Kidney glomerular epithelial cell (primary cell): Measurements from ENCODE around the gene OPA3.

Experiments
- DNase-seq: peaks from one replicate; lab custom pipeline; 2025; lab: John Stamatoyannopoulos, UW

Gene OPA3

DNA sequence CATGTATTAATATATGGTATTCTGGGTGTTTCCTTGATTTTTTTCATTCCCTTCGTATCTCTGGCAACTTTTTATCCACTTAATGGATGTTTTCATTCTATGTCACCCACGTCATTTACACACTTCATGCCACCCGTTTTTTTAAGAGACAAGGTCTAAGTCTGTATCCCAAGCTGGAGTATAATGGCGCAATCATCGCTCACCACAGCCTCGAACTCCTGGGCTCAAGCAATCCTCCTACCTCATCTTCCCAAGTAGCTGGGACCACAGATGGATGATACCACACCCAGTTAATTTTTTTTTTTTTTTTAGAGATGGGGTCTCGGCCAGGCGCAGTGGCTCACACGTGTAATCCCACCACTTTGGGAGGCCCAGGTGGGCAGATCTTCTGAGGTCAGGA, 80.7 kb downstream of the OPA3 start:
- no peak for DNase-seq

DNA sequence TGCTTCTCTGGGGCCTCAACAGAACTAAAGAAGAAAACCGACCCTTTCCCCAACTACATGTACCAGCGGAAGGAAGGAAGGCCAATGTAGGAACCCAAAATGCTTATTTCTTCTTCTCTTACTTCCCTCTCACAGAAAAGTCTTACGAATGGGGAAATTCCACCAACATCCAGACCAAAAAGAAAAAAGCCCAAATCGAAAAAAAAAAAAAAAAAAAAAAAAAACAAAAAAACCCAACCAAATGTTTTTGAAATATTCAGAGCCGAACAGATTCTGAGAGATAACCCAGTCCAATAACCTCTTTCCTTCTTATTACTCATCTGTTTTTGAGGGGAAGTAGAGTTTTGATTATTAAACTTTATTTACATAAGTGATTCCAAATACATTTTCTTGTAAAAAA, 82.5 kb downstream of the OPA3 start:
- DNase-seq = no peak

DNA sequence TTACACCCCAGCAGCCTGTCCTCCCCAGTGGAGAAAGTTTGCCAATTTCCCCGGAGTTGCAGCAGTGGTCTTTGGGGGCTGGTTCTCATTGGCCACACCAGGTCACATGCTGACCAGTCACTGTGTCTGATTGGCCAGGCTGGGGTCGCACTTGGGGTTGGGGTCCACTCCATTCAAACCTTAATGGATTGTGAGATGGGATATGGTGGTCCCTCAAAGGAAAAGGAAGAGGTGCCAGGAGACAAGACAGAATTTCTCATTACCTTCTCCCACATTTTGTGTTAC, 82.9 kb downstream of the OPA3 start:
- DNase-seq = no peak

DNA sequence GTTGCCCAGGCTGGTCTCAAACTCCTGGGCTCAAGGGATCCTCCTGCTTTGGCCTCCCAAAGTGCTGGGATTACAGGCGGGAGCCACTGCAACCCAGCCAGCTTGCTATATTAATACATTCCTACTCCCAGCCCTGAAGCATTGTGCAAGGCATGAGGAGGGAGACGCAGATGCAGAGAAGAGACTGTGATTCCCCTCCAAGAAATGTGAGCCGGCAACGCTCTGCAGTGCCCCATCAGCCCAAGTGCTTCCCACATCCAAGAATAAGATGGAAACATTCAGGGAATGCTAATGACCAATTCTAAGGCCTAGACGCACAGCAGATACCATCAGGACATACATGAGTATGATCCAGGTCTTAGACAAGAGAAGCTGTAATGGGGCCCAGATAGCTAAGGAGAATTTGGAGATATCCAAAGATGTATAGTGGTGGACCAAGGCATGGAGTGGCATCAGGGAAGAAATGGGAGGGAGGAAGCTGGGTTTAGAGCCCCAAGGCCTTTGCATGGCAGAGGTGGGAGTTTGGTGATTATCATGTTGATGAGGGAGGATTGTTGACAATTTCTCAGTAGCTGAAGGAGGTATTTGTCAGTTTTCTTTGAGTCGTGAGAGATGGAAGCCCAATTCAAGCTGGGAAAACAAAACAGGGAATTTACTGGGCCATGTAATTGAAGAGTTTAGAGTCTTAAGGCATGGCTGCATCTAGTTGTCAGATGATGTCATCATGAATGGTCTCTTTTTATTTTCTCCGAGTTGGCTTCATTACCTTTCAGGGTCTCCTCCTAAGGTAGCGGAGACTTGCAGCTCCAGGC, 83.5 kb downstream of the OPA3 start:
- DNase-seq = no peak

DNA sequence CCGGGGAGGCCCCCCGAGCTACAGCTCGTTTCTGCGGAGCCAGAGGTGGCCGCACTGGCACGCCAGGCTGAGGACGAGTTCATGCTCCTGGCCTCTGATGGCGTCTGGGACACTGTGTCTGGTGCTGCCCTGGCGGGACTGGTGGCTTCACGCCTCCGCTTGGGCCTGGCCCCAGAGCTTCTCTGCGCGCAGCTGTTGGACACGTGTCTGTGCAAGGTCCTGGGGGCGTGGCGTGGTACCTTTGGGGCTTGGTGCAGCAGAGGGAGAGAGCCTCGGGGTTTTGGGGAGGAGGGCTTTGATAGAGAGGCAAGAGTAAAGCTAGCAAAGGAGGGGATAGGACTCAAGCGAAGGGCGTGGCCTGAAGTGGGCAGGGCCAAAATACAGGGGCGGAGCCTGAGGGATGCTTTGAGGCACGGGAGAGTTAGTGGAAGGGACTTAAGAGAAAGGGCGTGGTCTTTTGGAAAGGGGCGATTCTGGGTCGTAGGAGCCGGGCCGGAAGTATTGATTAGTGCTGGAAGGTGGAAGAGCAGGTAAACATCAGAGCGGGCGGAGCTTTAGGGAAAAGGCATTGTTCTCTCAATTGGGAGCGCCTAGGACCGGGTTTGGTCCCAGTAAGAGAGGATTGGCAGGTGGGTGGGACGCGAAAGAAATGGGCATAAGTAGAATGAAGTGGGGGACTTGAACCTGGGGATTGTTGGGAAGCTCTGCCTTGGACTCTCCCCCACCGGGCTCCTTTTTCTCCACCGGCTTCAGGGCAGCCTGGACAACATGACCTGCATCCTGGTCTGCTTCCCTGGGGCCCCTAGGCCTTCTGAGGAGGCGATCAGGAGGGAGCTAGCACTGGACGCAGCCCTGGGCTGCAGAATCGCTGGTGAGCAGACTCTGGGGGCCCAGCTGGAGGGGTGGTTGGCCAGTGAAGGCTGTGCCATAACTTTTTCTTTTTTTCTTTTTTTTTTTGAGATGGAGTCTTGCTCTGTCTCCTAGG, 85.1 kb downstream of the OPA3 start:
- DNase-seq = no peak

DNA sequence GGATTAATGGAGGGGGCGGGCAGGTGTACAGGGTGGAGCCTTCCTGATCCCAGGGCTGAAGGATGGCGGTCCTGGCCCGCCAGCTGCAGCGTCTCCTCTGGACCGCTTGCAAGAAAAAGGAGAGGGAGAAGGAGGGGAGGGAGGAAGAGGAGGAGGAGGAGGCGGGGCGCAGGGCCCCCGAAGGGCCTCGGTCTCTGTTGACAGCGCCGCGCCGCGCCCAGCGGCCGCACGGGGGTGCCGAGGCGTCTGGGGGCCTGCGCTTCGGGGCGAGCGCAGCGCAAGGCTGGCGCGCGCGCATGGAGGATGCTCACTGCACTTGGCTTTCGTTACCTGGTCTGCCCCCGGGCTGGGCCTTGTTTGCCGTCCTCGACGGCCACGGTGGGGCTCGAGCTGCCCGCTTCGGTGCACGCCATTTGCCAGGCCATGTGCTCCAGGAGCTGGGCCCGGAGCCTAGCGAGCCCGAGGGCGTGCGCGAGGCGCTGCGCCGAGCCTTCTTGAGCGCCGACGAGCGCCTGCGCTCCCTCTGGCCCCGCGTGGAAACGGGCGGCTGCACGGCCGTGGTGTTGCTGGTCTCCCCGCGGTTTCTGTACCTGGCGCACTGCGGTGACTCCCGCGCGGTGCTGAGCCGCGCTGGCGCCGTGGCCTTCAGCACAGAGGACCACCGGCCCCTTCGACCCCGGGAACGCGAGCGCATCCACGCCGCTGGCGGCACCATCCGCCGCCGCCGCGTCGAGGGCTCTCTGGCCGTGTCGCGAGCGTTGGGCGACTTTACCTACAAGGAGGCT, 86.0 kb downstream of the OPA3 start, which contains the start of gene PPM1N:
Gene PPM1N, plus strand, starts transcription at position 33 of the 785 bp plus-strand sequence. Its CDS starts 30 bp downstream, at position 63.
- no peak for DNase-seq

DNA sequence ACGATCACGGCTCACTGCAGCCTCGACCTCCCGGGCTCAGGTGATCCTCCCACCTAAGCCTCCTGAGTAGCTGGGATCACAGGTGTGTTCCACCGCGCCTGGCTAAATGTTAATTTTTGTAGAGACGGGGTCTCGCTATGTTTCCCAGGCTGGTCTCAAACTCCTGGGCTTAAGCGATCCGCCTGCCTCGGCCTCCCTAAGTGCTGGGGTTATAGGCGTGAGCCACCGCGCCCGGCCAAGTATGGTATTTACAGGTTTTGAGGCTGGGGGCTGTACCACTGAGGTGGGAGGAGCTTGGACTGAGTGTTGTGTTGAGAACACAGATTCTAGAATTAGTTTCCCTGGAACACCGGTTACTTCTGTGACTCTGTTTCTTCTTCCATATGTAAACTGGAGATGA, 86.8 kb downstream of the OPA3 start:
- DNase-seq = no peak

DNA sequence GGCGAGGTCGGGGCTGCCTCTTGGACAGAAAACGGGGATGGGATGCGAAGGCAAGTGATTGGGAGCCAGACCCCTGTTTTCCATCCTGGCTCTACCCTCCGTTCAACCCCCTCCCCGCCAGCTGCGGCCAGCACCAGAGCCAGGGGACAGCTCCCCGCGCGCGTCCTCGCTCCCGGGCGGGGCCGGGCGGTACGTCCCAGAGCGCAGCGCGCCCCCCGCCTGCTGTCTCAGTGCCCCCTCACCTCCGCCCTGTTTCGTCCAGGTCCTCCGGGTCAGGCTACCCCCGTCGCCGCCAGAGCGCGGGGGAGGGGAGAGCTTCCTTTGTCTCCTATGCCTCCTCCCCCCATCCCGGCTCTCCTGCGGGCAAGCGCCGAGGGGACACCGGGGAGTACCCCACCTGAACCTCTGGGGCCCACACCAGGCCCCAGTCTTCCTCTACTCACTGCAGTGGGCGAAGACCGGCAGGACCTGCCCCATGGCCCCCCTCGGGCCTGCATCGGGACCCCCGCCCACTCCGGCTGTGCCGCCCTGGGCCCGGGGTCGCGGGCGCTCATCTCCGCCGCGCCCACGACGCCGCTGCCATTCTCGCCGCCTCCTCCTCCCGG, 88.2 kb downstream of the OPA3 start:
- DNase-seq = no peak

DNA sequence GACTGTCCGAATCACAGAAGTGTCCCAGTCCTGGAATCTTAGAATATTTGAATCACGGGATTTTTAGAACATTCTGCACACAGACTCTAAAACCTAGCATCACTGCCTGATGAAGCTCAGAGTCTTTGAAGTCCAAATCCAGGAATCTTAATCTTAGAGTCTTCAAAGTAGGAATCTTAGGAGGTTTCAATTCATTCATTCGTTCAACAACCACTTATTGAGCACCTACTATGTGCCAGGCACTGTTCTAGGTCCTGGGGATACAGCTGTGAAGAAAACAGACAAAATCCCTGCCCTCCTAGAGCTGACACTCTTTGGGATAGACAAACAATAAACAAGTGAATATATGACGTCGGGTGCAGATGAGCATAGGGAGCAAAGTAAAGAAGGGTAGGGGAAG, 89.4 kb downstream of the OPA3 start:
- DNase-seq = no peak

DNA sequence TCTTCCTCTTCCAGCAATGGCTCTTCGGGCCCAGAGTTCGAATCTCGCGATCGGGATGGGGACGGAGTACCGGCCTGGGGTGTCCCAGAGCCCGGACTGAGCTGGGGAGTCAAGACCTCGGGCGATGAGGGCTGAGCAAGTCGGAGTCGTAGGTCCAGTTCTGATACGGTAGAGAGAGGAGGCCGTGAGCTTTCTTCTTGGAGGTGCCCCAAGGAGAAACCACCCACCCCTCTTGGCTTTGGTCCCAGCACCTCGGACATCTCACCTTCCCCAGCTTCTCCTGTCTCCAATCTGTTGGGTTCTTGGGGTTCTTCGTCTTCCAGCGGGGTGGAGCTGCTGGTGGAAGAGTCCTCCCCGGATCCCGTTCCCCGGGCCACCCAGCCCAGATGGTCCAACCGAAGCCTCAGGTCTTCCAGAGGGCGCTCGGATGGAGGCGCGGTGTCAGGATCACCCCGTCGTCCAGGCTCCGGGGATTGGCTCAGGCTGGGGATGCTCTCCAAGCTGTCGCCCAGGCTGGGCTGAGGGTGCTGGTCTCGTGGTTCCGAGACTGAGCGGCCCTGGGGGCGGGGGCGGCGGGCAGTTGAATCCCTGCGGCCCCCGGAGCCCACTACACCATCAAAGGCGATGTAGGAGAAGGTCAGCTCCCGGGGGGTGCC, 90.2 kb downstream of the OPA3 start:
- no peak for DNase-seq

DNA sequence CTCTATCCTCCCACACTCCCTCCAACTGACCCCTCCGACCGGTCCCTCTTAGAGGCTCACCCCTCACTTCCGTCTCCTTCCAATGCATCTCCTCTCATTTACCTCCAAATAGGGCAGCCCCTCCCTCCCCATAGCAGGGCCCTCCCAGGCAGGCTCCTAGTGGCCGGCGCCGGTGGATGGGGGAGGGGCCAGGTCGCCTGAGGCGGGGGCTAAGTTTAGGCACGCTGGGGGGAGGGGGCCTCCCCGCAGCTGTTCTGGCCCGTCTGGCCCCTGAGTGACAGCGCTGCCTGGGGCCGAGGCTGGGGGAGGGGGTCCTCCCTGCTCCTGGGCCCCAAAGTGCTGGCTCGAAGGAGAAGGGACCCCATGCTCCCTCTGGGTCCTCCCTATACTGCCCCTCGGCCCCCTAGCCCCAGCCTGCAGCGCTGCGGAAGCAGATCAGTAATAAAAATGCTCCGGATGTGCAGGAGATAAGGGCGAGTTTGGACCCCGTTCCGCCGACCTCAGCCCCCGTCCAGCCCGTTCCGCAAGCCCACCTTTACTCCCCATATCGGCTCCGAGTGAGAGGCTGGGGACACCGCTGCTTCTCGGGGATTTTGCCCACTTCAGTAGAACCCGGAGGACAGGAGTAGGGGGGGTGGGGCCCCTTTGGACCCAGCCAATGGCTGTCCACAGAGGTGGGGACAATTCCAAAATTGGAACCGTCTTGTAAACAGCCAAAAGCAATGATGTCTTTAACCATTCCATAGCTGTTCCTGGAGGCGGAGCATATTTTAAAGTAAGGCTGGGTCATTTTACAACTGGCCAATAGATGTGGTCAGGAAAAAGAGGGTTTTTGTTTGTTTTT, 91.8 kb downstream of the OPA3 start:
- no peak for DNase-seq

DNA sequence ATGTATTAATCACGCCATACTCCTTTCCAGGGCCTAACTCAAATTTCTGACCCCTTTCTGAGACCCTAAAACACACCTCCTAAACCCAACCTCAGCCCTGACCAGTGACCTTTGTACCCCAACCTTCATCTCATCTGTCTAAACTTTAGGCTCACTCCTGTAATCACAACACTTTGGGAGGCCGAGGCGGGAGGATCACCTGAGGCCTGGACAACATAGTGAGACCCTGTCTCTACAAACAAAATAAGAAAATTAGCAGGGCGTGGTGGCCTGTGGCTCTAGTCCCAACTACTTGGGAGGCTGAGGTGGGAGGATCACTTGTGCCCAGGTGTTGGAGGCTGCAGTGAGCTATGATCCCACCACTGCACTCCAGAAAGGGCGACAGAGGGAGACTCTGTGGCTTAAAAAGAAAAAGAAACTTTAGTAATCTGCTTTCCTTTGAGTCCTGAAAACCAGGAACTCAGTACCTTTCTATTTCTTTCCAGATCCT, 92.4 kb downstream of the OPA3 start:
- DNase-seq = no peak

DNA sequence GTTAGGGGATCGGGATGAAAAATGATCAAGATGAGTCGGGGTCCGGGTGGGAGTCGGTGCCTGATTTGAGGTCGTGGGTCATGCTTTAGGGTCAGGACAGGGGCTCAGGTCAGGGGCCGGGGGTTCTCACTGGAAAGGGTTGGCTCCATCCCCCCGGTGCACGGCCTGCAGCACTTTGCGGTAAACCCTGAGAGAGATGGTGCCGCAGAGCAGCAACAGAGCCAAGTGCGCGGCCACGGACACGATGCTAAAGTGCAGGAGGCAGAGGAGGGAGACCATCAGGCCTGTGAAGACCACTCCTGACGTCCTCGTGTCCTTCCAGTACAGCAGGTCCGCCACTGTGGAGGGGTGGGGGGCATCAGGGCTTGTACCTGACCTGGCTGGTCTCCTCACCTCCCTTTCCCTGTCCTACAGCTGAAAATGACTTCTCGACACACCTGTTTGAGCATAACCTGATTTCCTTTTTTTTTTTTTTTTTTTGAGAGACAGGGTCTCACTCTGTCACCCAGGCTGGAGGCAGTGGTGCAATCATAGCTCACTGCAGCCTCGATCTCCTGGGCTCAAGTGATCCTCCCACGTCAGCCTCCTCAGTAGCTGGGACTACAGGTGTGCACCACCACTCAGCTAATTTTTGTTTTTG, 95.3 kb downstream of the OPA3 start:
- DNase-seq = no peak

DNA sequence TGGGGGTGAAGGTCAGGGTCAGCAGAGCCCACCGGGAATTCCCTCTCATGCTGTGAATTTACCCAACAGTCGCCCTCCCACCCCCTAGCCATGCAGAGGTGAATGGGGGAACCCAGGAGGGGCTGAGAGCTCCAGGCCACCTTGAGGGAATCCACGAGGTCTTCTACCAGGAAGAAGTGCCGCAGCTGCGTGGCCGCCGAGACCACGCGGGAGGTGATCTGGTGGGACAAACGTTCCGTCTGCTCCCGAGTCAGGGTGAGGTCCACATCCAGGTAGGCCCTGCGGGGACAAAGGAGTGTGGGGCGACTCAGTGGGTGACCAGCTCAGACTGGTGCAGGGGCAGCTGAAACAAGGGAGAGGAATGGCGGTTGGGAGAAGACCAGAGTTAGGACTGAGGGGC, 95.9 kb downstream of the OPA3 start:
- no peak for DNase-seq

DNA sequence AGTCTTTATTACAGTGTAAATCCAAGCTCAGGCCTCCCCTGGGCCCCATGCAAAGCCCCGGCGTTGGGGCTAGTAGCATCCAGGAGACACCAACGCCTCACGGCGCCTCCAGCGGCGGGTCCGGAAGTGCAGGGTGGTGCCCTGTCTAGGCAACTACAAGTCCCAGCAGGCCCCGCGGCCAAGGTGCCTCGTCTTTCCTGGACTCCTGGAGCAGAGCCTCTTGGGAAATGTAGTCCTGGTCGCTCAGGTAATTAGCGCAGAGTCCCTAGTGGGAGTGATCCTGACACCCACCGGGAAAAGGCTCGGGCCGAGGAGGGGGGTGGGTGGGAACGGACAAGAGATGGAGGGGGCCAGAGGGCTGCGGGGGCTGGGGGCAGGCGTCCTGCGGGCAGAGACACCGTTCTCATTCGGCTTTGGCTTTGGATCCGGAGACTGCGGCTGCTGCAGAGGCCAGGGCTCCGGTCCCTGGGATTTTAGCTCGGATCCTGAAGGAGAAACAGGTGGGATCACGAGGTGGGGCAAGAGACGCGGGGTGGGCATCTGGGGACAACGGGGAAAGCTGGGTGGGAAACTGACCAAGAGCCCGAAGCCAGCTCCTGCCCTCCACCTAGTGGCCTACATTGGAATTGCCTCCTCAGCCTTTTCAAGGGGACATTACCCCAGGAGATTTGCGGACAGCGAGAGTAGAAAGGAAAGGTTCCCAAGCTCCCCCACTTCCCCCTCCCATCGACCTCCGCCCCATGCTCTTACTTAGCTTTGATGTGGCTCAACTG, 99.1 kb downstream of the OPA3 start:
- peak; percentile 86 for DNase-seq

DNA sequence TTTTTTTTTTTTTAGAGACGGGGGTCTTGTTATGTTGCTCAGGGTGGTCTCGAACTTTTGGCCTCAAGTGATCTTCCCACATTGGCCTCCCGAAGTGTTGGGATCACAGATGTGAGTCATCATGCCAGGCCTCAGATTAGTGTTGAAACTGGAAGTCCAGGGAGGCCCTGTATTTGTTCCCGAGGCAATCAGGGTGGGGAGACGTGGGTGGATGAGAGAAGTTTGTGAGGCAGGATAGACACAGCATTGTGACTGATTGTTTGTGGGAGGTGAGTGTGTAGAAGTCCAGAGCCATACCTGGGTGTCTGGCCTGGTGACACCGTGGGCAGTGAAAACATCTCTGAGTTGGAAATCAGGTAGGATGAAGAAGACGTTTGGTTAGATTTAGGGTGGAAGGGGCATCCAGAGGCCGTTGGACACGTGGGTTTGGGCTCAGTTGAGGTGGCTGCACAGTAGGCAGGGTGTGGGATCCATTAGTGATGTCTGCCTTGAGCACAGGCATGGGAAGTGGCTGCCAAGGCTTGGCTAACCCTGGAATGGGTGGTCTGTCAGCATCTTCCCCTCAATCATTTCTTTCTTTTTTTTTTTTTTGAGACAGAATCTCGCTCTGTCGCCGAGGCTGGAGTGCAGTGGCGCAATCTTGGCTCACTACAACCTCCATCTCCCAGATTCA, 100.2 kb downstream of the OPA3 start:
- DNase-seq = no peak

DNA sequence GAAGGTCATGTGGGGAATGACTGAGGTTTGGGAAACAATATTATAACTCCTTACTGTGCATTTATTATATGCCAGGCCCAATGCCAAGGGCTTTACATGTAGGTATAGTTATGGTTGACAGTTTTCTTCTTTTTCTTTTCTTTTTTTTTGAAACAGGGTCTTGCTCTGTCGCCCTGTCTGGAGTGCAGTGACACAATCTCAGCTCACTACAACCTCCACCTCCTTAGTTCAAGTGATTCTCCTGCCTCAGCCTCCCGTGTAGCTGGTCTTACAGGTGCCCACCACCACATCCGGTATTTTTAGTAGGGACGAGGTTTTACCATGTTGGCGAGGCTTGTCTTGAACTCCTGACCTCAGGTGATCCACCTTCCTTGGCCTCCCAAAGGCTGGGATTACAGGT, 101.6 kb downstream of the OPA3 start:
- no peak for DNase-seq

DNA sequence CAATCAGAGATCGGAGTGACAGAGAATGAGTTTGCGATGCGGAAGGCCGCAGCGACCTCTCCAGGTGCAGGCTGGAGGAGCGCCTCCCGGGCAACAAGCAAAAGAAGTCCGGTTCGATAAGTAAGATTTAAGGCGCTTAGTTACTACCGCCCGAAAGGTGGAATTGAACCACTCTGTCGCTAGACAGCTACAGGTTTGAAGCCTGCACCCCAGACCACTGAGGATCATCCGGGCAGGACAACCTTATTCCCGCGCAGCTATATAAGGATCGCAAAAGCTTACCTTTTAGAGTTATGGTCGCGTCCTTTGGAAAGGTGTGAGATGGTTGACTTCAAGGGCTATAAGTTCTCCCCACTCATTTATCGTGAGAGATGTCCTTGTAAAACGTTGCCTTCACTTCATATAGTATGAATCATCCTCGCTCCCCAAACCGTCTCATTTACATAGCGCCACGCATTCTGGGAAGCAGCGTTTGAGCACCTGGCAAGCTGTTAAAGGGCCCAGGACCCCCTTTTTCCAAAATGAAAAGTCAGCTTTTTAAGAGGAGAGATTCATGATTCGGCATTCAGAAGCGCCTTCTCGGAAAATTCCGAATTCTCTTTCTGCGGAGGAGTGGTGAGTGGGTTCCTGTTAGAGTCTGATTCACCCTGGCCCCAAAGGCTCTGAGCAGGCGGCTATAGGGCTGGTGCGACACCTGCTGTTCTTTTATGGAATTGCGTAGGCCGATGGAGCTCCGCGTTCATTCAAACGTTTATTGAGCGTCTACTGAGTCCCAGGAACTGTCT, 106.0 kb downstream of the OPA3 start:
- DNase-seq = peak; percentile 92
